Transverse colon (tissue), 3 donors: ENCODE measurements around the gene MYPN.

Experiments used
- CTCF ChIP-seq, 5 experiments: fragments of 200-600 bp in 3 of 5; fragments of 450-650 bp in 2 of 5; sonication (generic) in 3 of 5; IDR thresholded peaks; 1 replicate in 2 of 5; 2 replicates in 3 of 5; pipeline ENCODE4 v1.5.1; 2016 to 2017; ENCODE audit warnings: antibody characterized with exemption in 5 of 5, inconsistent platforms in 3 of 5, mild to moderate bottlenecking in 2 of 5, moderate library complexity in 1 of 5
- EP300 ChIP-seq: sonication (generic); formaldehyde crosslinking; IDR thresholded peaks from one replicate; pipeline ENCODE4 v1.6.1; 2017; ENCODE audit warnings: antibody characterized with exemption, low read depth
- POLR2A ChIP-seq: fragments of 450-650 bp; IDR thresholded peaks from one replicate; pipeline ENCODE4 v1.6.1; 2016; ENCODE audit warnings: antibody characterized with exemption, mild to moderate bottlenecking, moderate library complexity

- TF ChIP-seq CTCF (IDR thresholded peaks at IDR 0.05) (no peak), POLR2A (no peak), EP300 (no peak)
Observed at GRCh38 chr10:68176797-68177196, 67.5 kb downstream of the MYPN start.
